Small intestine (tissue), 7 donors: ENCODE results near the gene PRKAB1. TPM values are rescaled to one million over a fixed set of nuclear protein-coding genes. Genes with fewer than 3 reads are reported as not detected.
A peak's percentile ranks its signal among the peaks of the same experiment; 100 is the strongest.

Source experiments
- DNase-seq, 2 donors: peaks; one replicate each; pipeline versions ENCODE4 v3.0.0 to v3.0.0-alpha.2; 2013
- FAIRE-seq: peaks from 2 replicates; lab custom pipeline; 2012; peaks lifted over from hg19 to GRCh38; lab: Jason Lieb, UNC
- H3K27ac ChIP-seq, 3 donors: one replicate each; pipeline ENCODE4 v1.5.1; 2013; ENCODE audit warnings: low read length in 2 of 3, mild to moderate bottlenecking in 2 of 3, control low read depth in 1 of 3, inconsistent platforms in 1 of 3, low read depth in 1 of 3, moderate library complexity in 1 of 3
- H3K27me3 ChIP-seq, 3 donors: one replicate each; pipeline ENCODE4 v1.6.1; 2013; ENCODE audit warnings: low read length in 3 of 3, inconsistent platforms in 1 of 3; ENCODE audit not compliant: control insufficient read depth in 3 of 3, insufficient read depth in 3 of 3
- H3K36me3 ChIP-seq, 3 donors: one replicate each; pipeline ENCODE4 v1.6.1; 2013; ENCODE audit warnings: low read length in 3 of 3, inconsistent platforms in 1 of 3, low read depth in 1 of 3, mild to moderate bottlenecking in 1 of 3, moderate library complexity in 1 of 3; ENCODE audit not compliant: control insufficient read depth in 3 of 3, insufficient read depth in 2 of 3
- H3K4me1 ChIP-seq, 3 donors: one replicate each; pipeline ENCODE4 v1.6.1; 2013; ENCODE audit warnings: low read length in 2 of 3, inconsistent platforms in 1 of 3, low read depth in 1 of 3, mild to moderate bottlenecking in 1 of 3, moderate library complexity in 1 of 3; ENCODE audit not compliant: control insufficient read depth in 3 of 3, insufficient read depth in 2 of 3
- H3K4me3 ChIP-seq, 3 donors: one replicate each; pipeline ENCODE4 v1.5.1; 2013; ENCODE audit warnings: low read length in 3 of 3, control low read depth in 1 of 3, inconsistent platforms in 1 of 3, low read depth in 1 of 3, mild to moderate bottlenecking in 1 of 3, moderate library complexity in 1 of 3
- H3K9me3 ChIP-seq, 2 donors: one replicate each; pipeline ENCODE4 v1.6.1; 2013; ENCODE audit warnings: low read depth in 1 of 2, low read length in 1 of 2; ENCODE audit not compliant: control insufficient read depth in 2 of 2, insufficient read depth in 1 of 2
- whole genome bisulfite sequencing, 3 donors: extraction: QIAGEN DNeasy Blood & Tissue Kit; methylation state at CpG; one replicate each; pipeline ENCODE4 v1.1.7; 2013; 5-methylcytosine and 5-hydroxymethylcytosine counted together
- polyA plus RNA-seq, 4 donors: library from polyadenylated mRNA; stranded (reverse) in 3 of 4; unstranded in 1 of 4; fragments of 200-250 nt in 3 of 4; fragments of 120-200 nt in 1 of 4; gene quantifications; one replicate each; pipeline versions ENCODE4 v1.2.1 to v1.2.3, GENCODE V29; 2013
- donor health status: healthy with polysubstance abuse.
- donor health status: control.
- donor health status: control.
- donor health status: Bipolar disorder and iron deficiency.
- donor health status: healthy.

PRKAB1 gene
- polyA plus RNA-seq, 4 donors: 32.3 to 70.2 (median 64.0) TPM

GRCh38 chr12:119689935-119690500 is 22.1 kb downstream of the PRKAB1 start:
- Histone ChIP-seq H3K4me3 (no peak overlapping the region), H3K27ac (no peak overlapping the region), H3K9me3 (no peaks in the 10 kb centered on the region), H3K27me3 (no peaks in the 10 kb centered on the region), H3K4me1 (peaks cover 11 to 59% (median 12%) of the 10 kb centered on the region in 3 donors), H3K36me3 (peaks cover 0 to 16% (median 0%) of the 10 kb centered on the region in 3 donors)
- DNase-seq (no peak), FAIRE-seq (no peak)
- WGBS, 3 donors: 97 to 98% (median 98%) methylated on average over 37 to 38 of the region's 38 CpGs

- WGBS, 3 donors: 80 to 84% (median 81%) methylated on average over 6 of the region's 6 CpGs
- Histone ChIP-seq H3K9me3 (no peaks in the 10 kb centered on the region), H3K36me3 (peaks cover 0 to 14% (median 0%) of the 10 kb centered on the region in 3 donors), H3K4me1 (peaks cover 11 to 48% (median 11%) of the 10 kb centered on the region in 3 donors), H3K27me3 (no peaks in the 10 kb centered on the region), H3K27ac (peak overlapping the region in 1 of 3 donors; percentile 84), H3K4me3 (no peak overlapping the region)
- DNase-seq: peak in 1 of 2 donors; percentile 56
- FAIRE-seq: no peak
These were observed 23.4 kb downstream of the PRKAB1 start for GRCh38 chr12:119691202-119691810.

GRCh38 chr12:119692410-119692809 is 24.5 kb downstream of the PRKAB1 start:
- no peak for DNase-seq
- no peak for FAIRE-seq
- H3K27me3 ChIP-seq: no peaks in the 10 kb centered on the region
- WGBS, 3 donors: 51 to 59% (median 58%) methylated on average over 5 of the region's 5 CpGs
- H3K4me1 ChIP-seq: peaks cover 8 to 37% (median 11%) of the 10 kb centered on the region in 3 donors
- no peak overlapping the region for H3K4me3 ChIP-seq
- H3K36me3 ChIP-seq: peaks cover 0 to 8% (median 0%) of the 10 kb centered on the region in 3 donors
- peak overlapping the region; percentile 66 to 84 (median 69) for H3K27ac ChIP-seq
- no peaks in the 10 kb centered on the region for H3K9me3 ChIP-seq

- Histone ChIP-seq H3K27me3 (no peaks in the 10 kb centered on the region), H3K4me3 (no peak overlapping the region), H3K4me1 (peaks cover 8 to 37% (median 11%) of the 10 kb centered on the region in 3 donors), H3K9me3 (no peaks in the 10 kb centered on the region), H3K27ac (peak overlapping the region; percentile 66 to 84 (median 83)), H3K36me3 (peaks cover 0 to 13% (median 0%) of the 10 kb centered on the region in 3 donors)
- DNase-seq: peak; percentile 91 to 99
- WGBS, 3 donors: 15 to 29% (median 26%) methylated on average over 6 of the region's 6 CpGs
- FAIRE-seq: peak; percentile 59
These were observed 25.1 kb downstream of the PRKAB1 start for GRCh38 chr12:119692997-119693396.

- H3K27ac ChIP-seq: peak overlapping the region; percentile 66 to 84 (median 83)
- H3K4me3 ChIP-seq: no peak overlapping the region
- 19 to 43% (median 37%) methylated on average over 1 of the region's 1 CpG for WGBS, 3 donors
- peaks cover 0 to 13% (median 0%) of the 10 kb centered on the region in 3 donors for H3K36me3 ChIP-seq
- H3K9me3 ChIP-seq: no peaks in the 10 kb centered on the region
- FAIRE-seq (no peak), DNase-seq (no peak)
- peaks cover 8 to 37% (median 11%) of the 10 kb centered on the region in 3 donors for H3K4me1 ChIP-seq
- H3K27me3 ChIP-seq: no peaks in the 10 kb centered on the region
These were observed 25.6 kb downstream of the PRKAB1 start for GRCh38 chr12:119693511-119693910.

- peak; percentile 79 to 96 for DNase-seq
- no peak for FAIRE-seq
- Histone ChIP-seq H3K27ac (peak overlapping the region; percentile 66 to 84 (median 83)), H3K4me3 (no peak overlapping the region), H3K9me3 (no peaks in the 10 kb centered on the region), H3K4me1 (peaks cover 8 to 37% (median 11%) of the 10 kb centered on the region in 3 donors), H3K36me3 (peaks cover 0 to 13% (median 0%) of the 10 kb centered on the region in 3 donors), H3K27me3 (no peaks in the 10 kb centered on the region)
- WGBS, 3 donors: 15 to 65% (median 45%) methylated on average over 6 of the region's 6 CpGs
These were observed 26.2 kb downstream of the PRKAB1 start for GRCh38 chr12:119694111-119694510.

- DNase-seq (no peak), FAIRE-seq (no peak)
- 80 to 86% (median 82%) methylated on average over 4 of the region's 4 CpGs for WGBS, 3 donors
These were observed 27.1 kb downstream of the PRKAB1 start for GRCh38 chr12:119695034-119695433.

GRCh38 chr12:119696943-119697342 is 29.0 kb downstream of the PRKAB1 start:
- Histone ChIP-seq H3K9me3 (no peaks in the 10 kb centered on the region), H3K4me3 (no peak overlapping the region), H3K4me1 (peaks cover 3 to 27% (median 7%) of the 10 kb centered on the region in 3 donors), H3K36me3 (peaks cover 0 to 20% (median 4%) of the 10 kb centered on the region in 3 donors), H3K27me3 (no peaks in the 10 kb centered on the region), H3K27ac (no peak overlapping the region)
- WGBS, 3 donors: 91 to 98% (median 94%) methylated on average over 5 of the region's 5 CpGs
- FAIRE-seq (no peak), DNase-seq (no peak)

More at GRCh38 chr12:119695034-119695433, 27.1 kb downstream of the PRKAB1 start:
- Histone ChIP-seq H3K27ac (peak overlapping the region in 1 of 3 donors; percentile 62), H3K4me1 (peaks cover 8 to 37% (median 11%) of the 10 kb centered on the region in 3 donors), H3K4me3 (no peak overlapping the region), H3K36me3 (peaks cover 0 to 12% (median 4%) of the 10 kb centered on the region in 3 donors), H3K27me3 (no peaks in the 10 kb centered on the region), H3K9me3 (no peaks in the 10 kb centered on the region)
